ENCODE measurements around the gene HAPLN3. TPM values are rescaled to one million over a fixed set of nuclear protein-coding genes. Genes with fewer than 3 reads are reported as not detected.

The HAPLN3 gene
- total RNA-seq, 1 experiment from 2014 or later = 168 TPM

- TF ChIP-seq, protein P1, sequence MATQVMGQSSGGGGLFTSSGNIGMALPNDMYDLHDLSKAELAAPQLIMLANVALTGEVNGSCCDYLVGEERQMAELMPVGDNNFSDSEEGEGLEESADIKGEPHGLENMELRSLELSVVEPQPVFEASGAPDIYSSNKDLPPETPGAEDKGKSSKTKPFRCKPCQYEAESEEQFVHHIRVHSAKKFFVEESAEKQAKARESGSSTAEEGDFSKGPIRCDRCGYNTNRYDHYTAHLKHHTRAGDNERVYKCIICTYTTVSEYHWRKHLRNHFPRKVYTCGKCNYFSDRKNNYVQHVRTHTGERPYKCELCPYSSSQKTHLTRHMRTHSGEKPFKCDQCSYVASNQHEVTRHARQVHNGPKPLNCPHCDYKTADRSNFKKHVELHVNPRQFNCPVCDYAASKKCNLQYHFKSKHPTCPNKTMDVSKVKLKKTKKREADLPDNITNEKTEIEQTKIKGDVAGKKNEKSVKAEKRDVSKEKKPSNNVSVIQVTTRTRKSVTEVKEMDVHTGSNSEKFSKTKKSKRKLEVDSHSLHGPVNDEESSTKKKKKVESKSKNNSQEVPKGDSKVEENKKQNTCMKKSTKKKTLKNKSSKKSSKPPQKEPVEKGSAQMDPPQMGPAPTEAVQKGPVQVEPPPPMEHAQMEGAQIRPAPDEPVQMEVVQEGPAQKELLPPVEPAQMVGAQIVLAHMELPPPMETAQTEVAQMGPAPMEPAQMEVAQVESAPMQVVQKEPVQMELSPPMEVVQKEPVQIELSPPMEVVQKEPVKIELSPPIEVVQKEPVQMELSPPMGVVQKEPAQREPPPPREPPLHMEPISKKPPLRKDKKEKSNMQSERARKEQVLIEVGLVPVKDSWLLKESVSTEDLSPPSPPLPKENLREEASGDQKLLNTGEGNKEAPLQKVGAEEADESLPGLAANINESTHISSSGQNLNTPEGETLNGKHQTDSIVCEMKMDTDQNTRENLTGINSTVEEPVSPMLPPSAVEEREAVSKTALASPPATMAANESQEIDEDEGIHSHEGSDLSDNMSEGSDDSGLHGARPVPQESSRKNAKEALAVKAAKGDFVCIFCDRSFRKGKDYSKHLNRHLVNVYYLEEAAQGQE (IDR thresholded peaks at IDR 0.05; ENCODE audit: insufficient read depth in 1 of 2, low read depth in 2 of 2, low read length in 1 of 2) = no peak
- TF ChIP-seq SIN3A (IDR thresholded peaks at IDR 0.05; ENCODE audit: borderline replicate concordance, insufficient read depth, low read depth, low read length) (no peak), TCF7L2 (IDR thresholded peaks at IDR 0.05; ENCODE audit: low read depth, low read length) (no peak), POLR2AphosphoS5 (IDR thresholded peaks at IDR 0.05; ENCODE audit: low read depth, low read length) (no peak)
- TF ChIP-seq, protein P2, sequence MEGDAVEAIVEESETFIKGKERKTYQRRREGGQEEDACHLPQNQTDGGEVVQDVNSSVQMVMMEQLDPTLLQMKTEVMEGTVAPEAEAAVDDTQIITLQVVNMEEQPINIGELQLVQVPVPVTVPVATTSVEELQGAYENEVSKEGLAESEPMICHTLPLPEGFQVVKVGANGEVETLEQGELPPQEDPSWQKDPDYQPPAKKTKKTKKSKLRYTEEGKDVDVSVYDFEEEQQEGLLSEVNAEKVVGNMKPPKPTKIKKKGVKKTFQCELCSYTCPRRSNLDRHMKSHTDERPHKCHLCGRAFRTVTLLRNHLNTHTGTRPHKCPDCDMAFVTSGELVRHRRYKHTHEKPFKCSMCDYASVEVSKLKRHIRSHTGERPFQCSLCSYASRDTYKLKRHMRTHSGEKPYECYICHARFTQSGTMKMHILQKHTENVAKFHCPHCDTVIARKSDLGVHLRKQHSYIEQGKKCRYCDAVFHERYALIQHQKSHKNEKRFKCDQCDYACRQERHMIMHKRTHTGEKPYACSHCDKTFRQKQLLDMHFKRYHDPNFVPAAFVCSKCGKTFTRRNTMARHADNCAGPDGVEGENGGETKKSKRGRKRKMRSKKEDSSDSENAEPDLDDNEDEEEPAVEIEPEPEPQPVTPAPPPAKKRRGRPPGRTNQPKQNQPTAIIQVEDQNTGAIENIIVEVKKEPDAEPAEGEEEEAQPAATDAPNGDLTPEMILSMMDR (IDR thresholded peaks at IDR 0.05) = no peak
- intact Hi-C loops (cut with micrococcal nuclease; ENCODE audit: unreplicated experiment) = loop anchor here (5.0 kb wide), 1 partner anchor 301 kb away; no protein-coding TSS in a partner anchor
- Histone ChIP-seq H3K27ac (ENCODE audit: low read length) (no peak overlapping the region), H3K27me3 (ENCODE audit: control insufficient read depth, insufficient read depth, low read length) (no peaks in the 10 kb centered on the region), H3K4me3 (ENCODE audit: low read depth in 2 of 2, low read length in 2 of 2) (no peak overlapping the region), H3K9me3 (ENCODE audit: control insufficient read depth, insufficient read depth, low read depth, low read length) (no peaks in the 10 kb centered on the region), H3K36me3 (ENCODE audit: control insufficient read depth, insufficient read depth, low read length) (peaks cover 4% of the 10 kb centered on the region), H3K4me1 (ENCODE audit: control insufficient read depth, insufficient read depth, low read length) (peaks cover 7% of the 10 kb centered on the region; the same call in 1 of the 2 replicates)
- ChIA-PET POLR2A (no interaction called here), CTCF (no interaction called here)
- no TSS peak for BruUV-seq (replicated peaks)
- DNase-seq (ENCODE audit: low read depth, low spot score) = no peak
- in situ Hi-C loops (cut with HindIII; ENCODE audit: low pct_unique_long_range_greater_than_20kb, low sequenced_read_pairs) = no loop called here
- ATAC-seq = no peak
Observed at GRCh38 chr15:88876573-88876972, 18.8 kb downstream of the HAPLN3 start.

- Histone ChIP-seq H3K27ac (ENCODE audit: low read length) (no peak overlapping the region), H3K9me3 (ENCODE audit: control insufficient read depth, insufficient read depth, low read depth, low read length) (no peaks in the 10 kb centered on the region), H3K27me3 (ENCODE audit: control insufficient read depth, insufficient read depth, low read length) (no peaks in the 10 kb centered on the region), H3K4me3 (ENCODE audit: low read depth in 2 of 2, low read length in 2 of 2) (no peak overlapping the region), H3K36me3 (ENCODE audit: control insufficient read depth, insufficient read depth, low read length) (peaks cover 2% of the 10 kb centered on the region; the same call in 1 of the 2 replicates), H3K4me1 (ENCODE audit: control insufficient read depth, insufficient read depth, low read length) (peaks cover 7% of the 10 kb centered on the region; the same call in 1 of the 2 replicates)
- intact Hi-C loops (cut with micrococcal nuclease; ENCODE audit: unreplicated experiment) = loop anchor here (5.0 kb wide), 1 partner anchor 303 kb away; no protein-coding TSS in a partner anchor
- DNase-seq (ENCODE audit: low read depth, low spot score) (no peak), ATAC-seq (no peak)
- POLR2A ChIA-PET = no interaction called here
- no peak for TF ChIP-seq TCF7L2 (IDR thresholded peaks at IDR 0.05; ENCODE audit: low read depth, low read length)
- TF ChIP-seq SIN3A (IDR thresholded peaks at IDR 0.05; ENCODE audit: borderline replicate concordance, insufficient read depth, low read depth, low read length) = no peak
- TF ChIP-seq, protein P2 (IDR thresholded peaks at IDR 0.05) = no peak
- in situ Hi-C loops (cut with HindIII; ENCODE audit: low pct_unique_long_range_greater_than_20kb, low sequenced_read_pairs) = no loop called here
- BruUV-seq (replicated peaks) = no TSS peak
- CTCF ChIA-PET = no interaction called here
Observed at GRCh38 chr15:88874684-88875083, 20.7 kb downstream of the HAPLN3 start.
